ENCODE data around the gene COL4A6. TPM values are rescaled to one million over a fixed set of nuclear protein-coding genes. Genes with fewer than 3 reads are reported as not detected.

Gene COL4A6
- total and polyA plus RNA-seq, 12 donors = 0.14 to 1.4 (median 0.73) TPM

DNA sequence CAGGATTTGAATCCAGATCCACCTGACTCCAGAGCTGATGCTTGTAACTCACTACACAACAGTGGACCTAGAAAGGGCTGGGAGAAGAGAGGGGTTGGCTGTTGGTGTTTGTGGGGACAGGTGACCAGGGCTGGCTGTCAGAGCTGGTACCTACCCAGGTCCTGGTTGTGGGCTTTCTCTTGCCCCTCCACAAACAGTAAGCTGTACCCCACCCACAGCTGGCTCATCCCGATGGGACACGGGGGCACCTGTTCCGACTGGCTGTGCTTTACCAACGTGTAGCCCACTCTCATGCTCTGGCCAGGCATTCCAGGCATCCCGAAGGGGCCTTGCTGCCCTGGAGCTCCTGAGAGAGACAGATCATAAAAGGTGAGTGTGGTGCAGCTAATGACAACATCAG, 277.9 kb downstream of the COL4A6 start:
- Histone ChIP-seq H3K4me3 (no peak overlapping the region), H3K27ac (no peak overlapping the region), H3K27me3 (no peaks in the 10 kb centered on the region), H3K36me3 (replicated peaks in 1 of 2) (no peaks in the 10 kb centered on the region), H3K9me3 (replicated peaks in 1 of 3) (no peaks in the 10 kb centered on the region), H3K4me1 (replicated peaks in 1 of 2) (no peaks in the 10 kb centered on the region)
- no peak for DNase-seq
- WGBS, 4 donors = 71 to 80% (median 78%) methylated on average over 1 to 5 of the region's 5 CpGs
- intact Hi-C loops (cut with DNase I) = no loop called here
- TF ChIP-seq CTCF (IDR thresholded peaks at IDR 0.05) (no peak), POLR2A (IDR thresholded peaks at IDR 0.05) (no peak)

GRCh38 chrX:108159028-108159670, 279.1 kb downstream of the COL4A6 start:
- no peak for DNase-seq
- intact Hi-C loops (cut with DNase I) = no loop called here
- 80 to 92% (median 89%) methylated on average over 9 to 11 of the region's 11 CpGs for WGBS, 4 donors

DNA sequence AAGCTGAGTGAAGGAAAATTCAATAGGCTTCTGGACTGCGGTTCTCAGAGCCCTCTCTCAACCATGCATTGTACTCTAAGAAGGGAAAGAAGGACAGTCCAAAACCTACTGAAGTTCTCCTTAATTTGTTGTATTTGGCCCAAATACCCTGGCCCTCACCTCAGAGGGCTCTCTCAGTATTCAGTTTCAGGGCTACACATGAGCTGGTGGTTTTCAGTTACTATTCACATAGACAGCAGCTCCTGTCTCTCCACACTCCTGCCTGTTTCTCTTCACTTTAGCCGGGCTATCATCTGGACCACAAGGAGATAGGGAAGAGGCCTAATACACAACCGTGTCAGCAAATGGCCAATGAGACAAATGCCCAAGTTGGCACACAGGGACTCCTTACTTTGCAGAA, 280.6 kb downstream of the COL4A6 start:
- Histone ChIP-seq H3K4me1 (replicated peaks in 1 of 2) (no peaks in the 10 kb centered on the region), H3K4me3 (no peak overlapping the region), H3K9me3 (replicated peaks in 1 of 3) (no peaks in the 10 kb centered on the region), H3K36me3 (replicated peaks in 1 of 2) (no peaks in the 10 kb centered on the region), H3K27ac (no peak overlapping the region), H3K27me3 (no peaks in the 10 kb centered on the region)
- intact Hi-C loops (cut with DNase I) = no loop called here
- DNase-seq = no peak
- TF ChIP-seq CTCF (IDR thresholded peaks at IDR 0.05) (no peak), POLR2A (IDR thresholded peaks at IDR 0.05) (no peak)
- WGBS, 4 donors = 73 to 92% (median 81%) methylated on average over 3 of the region's 3 CpGs

More at GRCh38 chrX:108159028-108159670, 279.1 kb downstream of the COL4A6 start:
- TF ChIP-seq POLR2A (IDR thresholded peaks at IDR 0.05) (no peak), CTCF (IDR thresholded peaks at IDR 0.05) (no peak)
- no peak overlapping the region for H3K4me3 ChIP-seq
- no peaks in the 10 kb centered on the region for H3K27me3 ChIP-seq
- H3K27ac ChIP-seq = no peak overlapping the region
- no peaks in the 10 kb centered on the region for H3K9me3 ChIP-seq (replicated peaks in 1 of 3)
- no peaks in the 10 kb centered on the region for H3K4me1 ChIP-seq (replicated peaks in 1 of 2)
- H3K36me3 ChIP-seq (replicated peaks in 1 of 2) = no peaks in the 10 kb centered on the region

DNA sequence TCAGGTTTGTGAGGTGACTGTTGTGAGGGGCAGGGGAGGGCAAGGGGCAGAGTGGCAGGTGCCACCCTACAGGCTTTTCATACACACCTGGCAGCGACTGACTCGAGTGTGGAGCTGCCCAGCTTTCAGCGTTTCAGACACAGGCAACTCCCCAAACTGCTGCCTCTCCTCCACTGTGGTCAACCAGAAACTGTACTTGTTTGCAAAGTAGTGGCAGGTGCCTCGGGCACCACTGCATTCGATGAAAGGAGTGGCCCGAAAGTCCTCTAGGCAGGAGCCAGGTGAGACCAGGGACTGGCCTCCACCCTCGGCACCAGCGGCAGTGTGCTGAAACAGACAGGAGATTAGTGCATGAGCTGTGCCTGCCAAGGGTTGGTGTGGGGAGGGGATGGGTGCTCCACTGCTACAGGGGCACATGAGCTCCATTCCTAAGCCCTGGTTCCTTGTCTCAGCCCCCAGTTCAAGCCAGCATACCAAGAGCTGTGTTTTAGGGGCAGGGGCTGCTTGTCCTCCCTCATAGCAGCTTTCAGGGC, 281.2 kb downstream of the COL4A6 start:
- Histone ChIP-seq H3K9me3 (replicated peaks in 1 of 3) (no peaks in the 10 kb centered on the region), H3K27me3 (no peaks in the 10 kb centered on the region), H3K27ac (no peak overlapping the region), H3K4me3 (no peak overlapping the region), H3K36me3 (replicated peaks in 1 of 2) (no peaks in the 10 kb centered on the region), H3K4me1 (replicated peaks in 1 of 2) (no peaks in the 10 kb centered on the region)
- 84 to 100% (median 96%) methylated on average over 1 to 8 of the region's 8 CpGs; no CpG with 5 or more reads in 1 of the 4 donors for WGBS, 4 donors
- DNase-seq = no peak
- intact Hi-C loops (cut with DNase I) = no loop called here
- TF ChIP-seq CTCF (IDR thresholded peaks at IDR 0.05) = no peak
- TF ChIP-seq POLR2A (IDR thresholded peaks at IDR 0.05) = no peak

All from adrenal gland (tissue), 12 donors.